ENCODE measurements around the gene SEMA4A. TPM values are rescaled to one million over a fixed set of nuclear protein-coding genes. Genes with fewer than 3 reads are reported as not detected.

The SEMA4A gene
- total RNA-seq, 1 donor from 2014 or later, result 128 TPM

DNA sequence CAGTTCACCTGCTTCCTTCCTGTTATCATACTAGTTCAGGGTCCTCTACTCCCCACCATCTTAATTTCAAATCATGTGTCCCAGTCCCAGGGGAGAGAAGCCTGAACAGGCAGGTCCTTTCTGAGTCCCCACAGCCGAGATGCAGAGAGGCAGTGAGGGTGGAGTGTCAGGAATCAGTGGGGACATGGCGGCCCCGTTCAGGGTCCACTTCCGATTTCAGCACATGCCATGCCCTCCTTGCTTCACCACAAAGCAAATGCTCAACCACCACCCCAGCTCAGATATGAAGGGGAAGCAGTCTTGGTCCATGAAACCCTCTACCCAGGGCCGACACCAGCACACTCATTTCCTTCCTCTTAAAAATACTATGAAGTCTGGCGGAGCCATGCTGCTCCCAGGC lies 5.2 kb upstream of the SEMA4A start:
- H3K4me1 Mint-ChIP-seq (ENCODE audit: low read depth), result peaks cover 48% of the 10 kb centered on the region
- H3K27ac Mint-ChIP-seq, result peak overlapping the region; percentile 70

DNA sequence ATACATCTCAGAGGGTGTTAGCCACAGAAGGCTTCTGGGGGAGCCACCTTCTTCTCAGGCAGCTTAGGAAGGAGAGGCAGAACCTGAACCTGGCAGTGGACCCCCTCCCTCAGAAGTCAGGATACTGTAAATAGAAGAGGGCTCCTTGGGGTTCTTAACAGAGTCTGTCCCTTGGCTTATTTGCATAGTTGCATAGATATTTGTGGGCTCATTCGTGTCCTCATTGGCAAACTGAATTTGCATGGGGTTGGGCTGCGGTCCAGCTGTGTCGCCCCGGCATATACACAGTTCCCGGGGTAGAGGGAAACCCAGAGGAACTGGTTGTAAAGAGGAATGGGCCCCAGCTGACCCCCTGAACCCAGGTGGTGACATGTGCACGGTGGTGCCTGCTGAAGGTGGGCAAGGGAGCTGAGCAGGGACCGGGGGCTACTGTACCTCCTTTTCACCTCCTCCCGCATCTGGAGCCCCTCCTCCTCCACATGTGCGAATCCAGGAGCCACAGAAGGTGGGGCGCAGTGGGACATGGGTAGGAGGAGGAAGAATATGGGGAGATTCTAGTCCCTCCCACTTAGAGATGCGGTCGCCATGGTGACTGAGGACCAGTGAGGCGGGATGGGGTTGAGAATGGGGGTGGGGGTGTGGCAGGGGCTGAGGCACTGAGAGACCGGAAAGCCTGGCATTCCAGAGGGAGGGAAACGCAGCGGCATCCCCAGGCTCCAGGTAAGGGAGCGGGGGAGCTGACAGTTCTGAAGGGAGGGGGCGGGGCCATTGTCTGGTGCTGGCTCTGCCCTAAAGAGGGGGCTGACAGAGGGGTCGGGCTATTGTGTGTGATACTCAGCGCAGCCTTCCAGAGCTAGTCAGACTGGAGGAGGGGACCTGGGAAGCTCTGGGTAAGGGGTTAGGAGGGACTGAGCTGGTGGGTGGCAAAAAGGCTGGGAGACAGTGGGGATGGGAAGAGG lies 3.7 kb upstream of the SEMA4A start:
- peaks cover 58% of the 10 kb centered on the region for H3K4me1 Mint-ChIP-seq (ENCODE audit: low read depth)
- no peaks in the 10 kb centered on the region for H3K27me3 Mint-ChIP-seq (ENCODE audit: low read depth)
- intact Hi-C loops (cut with micrococcal nuclease), result loop anchor here (5.0 to 10.0 kb wide), 2 partner anchors 43 to 165 kb away; partner anchors contain the start of gene SLC25A44
- peak overlapping the region; percentile 13 for H3K27ac Mint-ChIP-seq
- no peak overlapping the region for H3K4me3 Mint-ChIP-seq (ENCODE audit: low read depth)
- peaks cover 4% of the 10 kb centered on the region for H3K36me3 Mint-ChIP-seq (ENCODE audit: low read depth)
- DNase-seq (ENCODE audit: low spot score), result no peak
- H3K9me3 Mint-ChIP-seq, result no peaks in the 10 kb centered on the region

More for the DNA sequence above, 5.2 kb upstream of the SEMA4A start:
- H3K9me3 Mint-ChIP-seq, result no peaks in the 10 kb centered on the region
- no peaks in the 10 kb centered on the region for H3K27me3 Mint-ChIP-seq (ENCODE audit: low read depth)
- no peaks in the 10 kb centered on the region for H3K36me3 Mint-ChIP-seq (ENCODE audit: low read depth)
- DNase-seq (ENCODE audit: low spot score), result no peak
- intact Hi-C loops (cut with micrococcal nuclease), result loop anchor here (10.0 kb wide), 1 partner anchor 167 kb away; no protein-coding TSS in a partner anchor
- no peak overlapping the region for H3K4me3 Mint-ChIP-seq (ENCODE audit: low read depth)

- no peaks in the 10 kb centered on the region for H3K27me3 Mint-ChIP-seq (ENCODE audit: low read depth)
- no peak overlapping the region for H3K4me3 Mint-ChIP-seq (ENCODE audit: low read depth)
- peak overlapping the region; percentile 55 for H3K27ac Mint-ChIP-seq
- H3K4me1 Mint-ChIP-seq (ENCODE audit: low read depth), result peaks cover 65% of the 10 kb centered on the region
- no peaks in the 10 kb centered on the region for H3K9me3 Mint-ChIP-seq
- H3K36me3 Mint-ChIP-seq (ENCODE audit: low read depth), result peaks cover 12% of the 10 kb centered on the region
- no peak for DNase-seq (ENCODE audit: low spot score)
- intact Hi-C loops (cut with micrococcal nuclease), result loop anchor here (5.0 kb wide), 1 partner anchor 42 kb away; the partner anchor contains the start of gene SLC25A44
Measured at GRCh38 chr1:156150333-156151011, 2.9 kb upstream of the SEMA4A start.

GRCh38 chr1:156151093-156151688 lies 2.2 kb upstream of the SEMA4A start:
- H3K36me3 Mint-ChIP-seq (ENCODE audit: low read depth), result peaks cover 19% of the 10 kb centered on the region
- H3K4me3 Mint-ChIP-seq (ENCODE audit: low read depth), result no peak overlapping the region
- no peaks in the 10 kb centered on the region for H3K27me3 Mint-ChIP-seq (ENCODE audit: low read depth)
- no peak for DNase-seq (ENCODE audit: low spot score)
- no peaks in the 10 kb centered on the region for H3K9me3 Mint-ChIP-seq
- intact Hi-C loops (cut with micrococcal nuclease), result loop anchor here (5.0 kb wide), 1 partner anchor 41 kb away; the partner anchor contains the start of gene SLC25A44
- H3K4me1 Mint-ChIP-seq (ENCODE audit: low read depth), result peaks cover 65% of the 10 kb centered on the region
- H3K27ac Mint-ChIP-seq, result peak overlapping the region; percentile 42

DNA sequence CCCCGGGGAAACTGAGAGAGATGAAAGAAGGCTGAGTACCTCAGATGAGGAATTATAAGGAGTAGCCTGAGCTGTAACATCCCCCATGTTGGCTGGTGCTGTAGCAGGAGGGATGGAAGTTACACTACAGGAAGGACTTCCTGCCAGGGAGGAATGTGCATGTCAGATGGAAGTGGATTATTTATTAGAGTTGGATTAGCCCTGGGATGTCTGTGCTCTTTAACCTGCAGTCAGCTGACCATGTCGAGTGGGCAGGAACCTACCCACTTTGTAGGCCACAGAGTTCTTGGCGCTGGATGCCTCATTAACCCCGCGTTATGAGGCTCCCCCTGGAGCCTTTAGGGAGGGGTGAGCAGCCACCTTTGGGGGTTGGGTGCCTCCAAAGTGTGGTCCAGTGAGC lies 757 bp upstream of the SEMA4A start:
- Mint-ChIP-seq H3K27ac (peak overlapping the region; percentile 89), H3K4me3 (ENCODE audit: low read depth) (peak overlapping the region; percentile 68), H3K36me3 (ENCODE audit: low read depth) (peaks cover 32% of the 10 kb centered on the region), H3K4me1 (ENCODE audit: low read depth) (peaks cover 67% of the 10 kb centered on the region), H3K9me3 (no peaks in the 10 kb centered on the region), H3K27me3 (ENCODE audit: low read depth) (no peaks in the 10 kb centered on the region)
- DNase-seq (ENCODE audit: low spot score), result no peak
- intact Hi-C loops (cut with micrococcal nuclease), result loop anchor here (1.0 to 5.0 kb wide), 2 partner anchors 9 to 40 kb away; partner anchors contain the start of gene SLC25A44

DNA sequence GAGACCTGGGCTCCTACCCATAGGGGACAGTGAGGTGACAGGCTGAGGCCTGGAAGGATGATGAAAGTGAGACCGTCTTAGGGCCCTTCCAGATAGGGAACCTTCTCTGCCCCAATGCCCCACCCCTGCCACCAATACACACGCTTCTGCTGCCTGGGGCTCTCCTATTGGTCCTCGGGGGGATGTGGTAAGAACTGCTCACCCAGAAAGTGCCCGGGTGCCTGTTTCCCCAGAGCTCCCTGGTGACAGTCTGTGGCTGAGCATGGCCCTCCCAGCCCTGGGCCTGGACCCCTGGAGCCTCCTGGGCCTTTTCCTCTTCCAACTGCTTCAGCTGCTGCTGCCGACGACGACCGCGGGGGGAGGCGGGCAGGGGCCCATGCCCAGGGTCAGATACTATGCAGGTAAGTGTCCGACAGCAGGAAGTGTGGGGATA lies 948 bp downstream of the SEMA4A start:
- Mint-ChIP-seq H3K27me3 (ENCODE audit: low read depth) (no peaks in the 10 kb centered on the region), H3K4me3 (ENCODE audit: low read depth) (peak overlapping the region; percentile 92), H3K27ac (peak overlapping the region; percentile 89), H3K9me3 (no peaks in the 10 kb centered on the region), H3K36me3 (ENCODE audit: low read depth) (peaks cover 49% of the 10 kb centered on the region), H3K4me1 (ENCODE audit: low read depth) (peaks cover 75% of the 10 kb centered on the region)
- intact Hi-C loops (cut with micrococcal nuclease), result loop anchor here (5.0 kb wide), 1 partner anchor 38 kb away; the partner anchor contains the start of gene SLC25A44
- peak; percentile 46 for DNase-seq (ENCODE audit: low spot score)

- H3K9me3 Mint-ChIP-seq, result no peaks in the 10 kb centered on the region
- H3K4me1 Mint-ChIP-seq (ENCODE audit: low read depth), result peaks cover 82% of the 10 kb centered on the region
- peaks cover 64% of the 10 kb centered on the region for H3K36me3 Mint-ChIP-seq (ENCODE audit: low read depth)
- intact Hi-C loops (cut with micrococcal nuclease), result no loop called here
- no peaks in the 10 kb centered on the region for H3K27me3 Mint-ChIP-seq (ENCODE audit: low read depth)
- no peak for DNase-seq (ENCODE audit: low spot score)
- peak overlapping the region; percentile 89 for H3K27ac Mint-ChIP-seq
- H3K4me3 Mint-ChIP-seq (ENCODE audit: low read depth), result peak overlapping the region; percentile 92
Measured at GRCh38 chr1:156155756-156156510, 2.5 kb downstream of the SEMA4A start.

GRCh38 chr1:156157506-156157905 lies 4.1 kb downstream of the SEMA4A start:
- peak overlapping the region; percentile 56 for H3K27ac Mint-ChIP-seq
- peak overlapping the region; percentile 65 for H3K4me3 Mint-ChIP-seq (ENCODE audit: low read depth)
- no peaks in the 10 kb centered on the region for H3K27me3 Mint-ChIP-seq (ENCODE audit: low read depth)
- intact Hi-C loops (cut with micrococcal nuclease), result no loop called here
- H3K4me1 Mint-ChIP-seq (ENCODE audit: low read depth), result peaks cover 83% of the 10 kb centered on the region
- DNase-seq (ENCODE audit: low spot score), result no peak
- peaks cover 78% of the 10 kb centered on the region for H3K36me3 Mint-ChIP-seq (ENCODE audit: low read depth)
- no peaks in the 10 kb centered on the region for H3K9me3 Mint-ChIP-seq

DNA sequence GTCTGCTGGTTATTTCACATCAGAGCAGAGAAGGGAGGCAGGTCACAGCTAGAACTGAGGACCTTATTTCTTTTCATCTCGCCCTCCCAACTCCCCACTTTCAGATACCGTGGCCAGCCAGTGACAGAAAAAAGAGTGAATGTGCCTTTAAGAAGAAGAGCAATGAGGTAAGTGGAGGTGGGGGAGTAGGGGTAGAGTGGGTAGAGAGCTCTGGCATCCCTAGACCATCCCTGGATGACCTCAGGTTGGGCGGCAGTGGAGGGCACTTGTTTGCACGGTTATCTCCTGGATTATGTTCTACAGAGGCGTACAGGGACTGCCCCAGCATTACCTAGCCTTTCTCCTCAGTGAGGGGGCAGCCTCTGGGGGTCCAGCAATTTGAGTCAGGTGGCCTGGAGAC lies 4.6 kb downstream of the SEMA4A start:
- DNase-seq (ENCODE audit: low spot score), result no peak
- peak overlapping the region; percentile 65 for H3K4me3 Mint-ChIP-seq (ENCODE audit: low read depth)
- H3K36me3 Mint-ChIP-seq (ENCODE audit: low read depth), result peaks cover 82% of the 10 kb centered on the region
- H3K4me1 Mint-ChIP-seq (ENCODE audit: low read depth), result peaks cover 80% of the 10 kb centered on the region
- no peaks in the 10 kb centered on the region for H3K27me3 Mint-ChIP-seq (ENCODE audit: low read depth)
- peak overlapping the region; percentile 56 for H3K27ac Mint-ChIP-seq
- H3K9me3 Mint-ChIP-seq, result no peaks in the 10 kb centered on the region
- intact Hi-C loops (cut with micrococcal nuclease), result no loop called here

DNA sequence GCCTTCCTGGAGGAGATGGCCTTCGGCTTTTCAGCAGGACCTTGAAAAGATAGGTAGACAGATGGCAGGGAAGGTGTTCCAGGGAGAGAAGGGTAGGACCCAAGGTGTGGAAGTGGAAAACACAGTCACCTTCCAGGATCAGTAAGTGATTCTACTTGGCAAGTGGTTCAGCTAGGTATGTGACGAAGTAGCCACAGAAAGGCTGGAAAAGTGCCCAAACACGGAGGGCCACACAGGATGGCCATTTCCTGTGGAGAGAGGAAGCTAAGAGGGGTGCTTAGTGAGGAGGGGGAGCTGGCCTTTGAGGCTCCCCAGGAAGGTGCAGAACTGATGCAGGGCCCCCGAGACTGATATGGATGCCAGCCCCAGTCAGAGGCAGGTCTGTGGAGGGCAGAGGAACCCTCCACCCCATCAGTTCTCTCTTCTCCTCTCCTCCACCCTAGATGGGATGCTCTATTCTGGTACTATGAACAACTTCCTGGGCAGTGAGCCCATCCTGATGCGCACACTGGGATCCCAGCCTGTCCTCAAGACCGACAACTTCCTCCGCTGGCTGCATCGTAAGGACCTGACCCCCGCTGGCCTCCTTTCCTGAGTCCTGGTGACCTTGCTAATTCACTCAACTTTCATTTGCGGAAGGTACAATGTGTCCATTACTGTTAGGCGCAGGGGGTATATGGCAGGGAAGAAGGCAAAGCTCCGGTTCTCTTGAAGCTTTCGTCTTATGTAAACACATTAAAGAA lies 6.8 kb downstream of the SEMA4A start:
- peak overlapping the region; percentile 77 for H3K4me3 Mint-ChIP-seq (ENCODE audit: low read depth)
- H3K4me1 Mint-ChIP-seq (ENCODE audit: low read depth), result peaks cover 73% of the 10 kb centered on the region
- intact Hi-C loops (cut with micrococcal nuclease), result no loop called here
- no peaks in the 10 kb centered on the region for H3K27me3 Mint-ChIP-seq (ENCODE audit: low read depth)
- H3K27ac Mint-ChIP-seq, result peak overlapping the region; percentile 93
- DNase-seq (ENCODE audit: low spot score), result no peak
- peaks cover 3% of the 10 kb centered on the region for H3K9me3 Mint-ChIP-seq
- peaks cover 89% of the 10 kb centered on the region for H3K36me3 Mint-ChIP-seq (ENCODE audit: low read depth)

DNA sequence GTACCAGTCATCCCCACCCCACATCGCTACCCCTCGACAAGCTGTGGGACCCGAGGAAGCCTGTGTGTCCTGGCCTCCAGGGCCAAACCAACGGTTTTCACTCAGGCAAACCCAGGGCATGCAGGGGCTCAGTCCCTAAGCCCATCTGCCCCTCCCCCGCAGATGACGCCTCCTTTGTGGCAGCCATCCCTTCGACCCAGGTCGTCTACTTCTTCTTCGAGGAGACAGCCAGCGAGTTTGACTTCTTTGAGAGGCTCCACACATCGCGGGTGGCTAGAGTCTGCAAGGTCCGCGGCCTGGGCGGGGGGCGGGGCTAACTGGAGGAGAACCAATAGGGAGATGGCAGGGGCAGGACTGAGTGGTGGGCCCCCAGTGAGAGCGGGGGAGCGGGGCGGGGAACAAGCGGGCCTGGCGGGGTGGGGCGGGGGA lies 7.4 kb downstream of the SEMA4A start:
- peak overlapping the region; percentile 93 for H3K27ac Mint-ChIP-seq
- H3K27me3 Mint-ChIP-seq (ENCODE audit: low read depth), result no peaks in the 10 kb centered on the region
- peak overlapping the region; percentile 77 for H3K4me3 Mint-ChIP-seq (ENCODE audit: low read depth)
- peak; percentile 49 for DNase-seq (ENCODE audit: low spot score)
- H3K9me3 Mint-ChIP-seq, result peaks cover 5% of the 10 kb centered on the region
- peaks cover 72% of the 10 kb centered on the region for H3K4me1 Mint-ChIP-seq (ENCODE audit: low read depth)
- peaks cover 89% of the 10 kb centered on the region for H3K36me3 Mint-ChIP-seq (ENCODE audit: low read depth)
- intact Hi-C loops (cut with micrococcal nuclease), result loop anchor here (1.0 kb wide), 5 partner anchors 7 to 63 kb away; partner anchors contain the start of gene SEMA4A

Data from activated T-helper 2 cell treated with anti-CD3 and anti-CD28 coated beads, Interferon-gamma antibody, Interleukin-2, Interleukin-4, amounts not matched to agents 10 μg/mL and 5 μg/mL and 100 μg/mL, durations not matched to agents 14 hours and 24 hours and 36 hours (primary cell).